ENCODE data around the gene CHRM4.
"Not testable (repeated sequence)": the region's sequence is repeated elsewhere in the genome, so short reads cannot be mapped to it uniquely, and the experiment has no call there.

CHRM4 gene

GRCh38 chr11:46383404-46383758, 8.2 kb downstream of the CHRM4 start:
- Histone ChIP-seq H3K4me1 (ENCODE audit: control insufficient read depth in 2 of 2, insufficient read depth in 2 of 2, low read length in 2 of 2) (peaks cover 14 to 36% of the 10 kb centered on the region in 2 donors), H3K9ac (ENCODE audit: low read depth in 1 of 2, low read length in 2 of 2) (no peak overlapping the region), H3K27ac (ENCODE audit: low read depth in 2 of 2, low read length in 2 of 2) (peak overlapping the region in 1 of 2 donors; percentile 15), H3K36me3 (ENCODE audit: control insufficient read depth in 2 of 2, insufficient read depth in 2 of 2, low read length in 2 of 2) (no peaks in the 10 kb centered on the region), H3K27me3 (ENCODE audit: control insufficient read depth in 2 of 2, insufficient read depth in 2 of 2, low read length in 2 of 2) (peaks cover 11 to 28% of the 10 kb centered on the region in 2 donors), H3K9me3 (ENCODE audit: control insufficient read depth in 2 of 2, low read length in 2 of 2) (no peaks in the 10 kb centered on the region), H3K4me3 (ENCODE audit: low read length in 2 of 2) (no peak overlapping the region)

- peak overlapping the region in 1 of 2 donors; percentile 64 for H3K4me3 ChIP-seq (ENCODE audit: low read length in 2 of 2)
- no peaks in the 10 kb centered on the region for H3K9me3 ChIP-seq (ENCODE audit: control insufficient read depth in 2 of 2, low read length in 2 of 2)
- H3K4me1 ChIP-seq (ENCODE audit: control insufficient read depth in 2 of 2, insufficient read depth in 2 of 2, low read length in 2 of 2) = peaks cover 14 to 36% of the 10 kb centered on the region in 2 donors
- H3K27me3 ChIP-seq (ENCODE audit: control insufficient read depth in 2 of 2, insufficient read depth in 2 of 2, low read length in 2 of 2) = peaks cover 6 to 23% of the 10 kb centered on the region in 2 donors
- H3K9ac ChIP-seq (ENCODE audit: low read depth in 1 of 2, low read length in 2 of 2) = peak overlapping the region in 1 of 2 donors; percentile 69
- no peak overlapping the region for H3K27ac ChIP-seq (ENCODE audit: low read depth in 2 of 2, low read length in 2 of 2)
- no peaks in the 10 kb centered on the region for H3K36me3 ChIP-seq (ENCODE audit: control insufficient read depth in 2 of 2, insufficient read depth in 2 of 2, low read length in 2 of 2)
These were observed 8.8 kb downstream of the CHRM4 start for GRCh38 chr11:46382646-46383403.

GRCh38 chr11:46381819-46382645, 9.5 kb downstream of the CHRM4 start:
- H3K36me3 ChIP-seq (ENCODE audit: control insufficient read depth in 2 of 2, insufficient read depth in 2 of 2, low read length in 2 of 2) = peaks cover 0 to 2% of the 10 kb centered on the region in 2 donors
- H3K27me3 ChIP-seq (ENCODE audit: control insufficient read depth in 2 of 2, insufficient read depth in 2 of 2, low read length in 2 of 2) = peaks cover 0 to 15% of the 10 kb centered on the region in 2 donors
- H3K4me1 ChIP-seq (ENCODE audit: control insufficient read depth in 2 of 2, insufficient read depth in 2 of 2, low read length in 2 of 2) = peaks cover 14 to 36% of the 10 kb centered on the region in 2 donors
- peak overlapping the region; percentile 62 to 64 for H3K4me3 ChIP-seq (ENCODE audit: low read length in 2 of 2)
- peak overlapping the region in 1 of 2 donors; percentile 55 for H3K27ac ChIP-seq (ENCODE audit: low read depth in 2 of 2, low read length in 2 of 2)
- no peaks in the 10 kb centered on the region for H3K9me3 ChIP-seq (ENCODE audit: control insufficient read depth in 2 of 2, low read length in 2 of 2)
- peak overlapping the region in 1 of 2 donors; percentile 69 for H3K9ac ChIP-seq (ENCODE audit: low read depth in 1 of 2, low read length in 2 of 2)

GRCh38 chr11:46381048-46381818, 10.3 kb downstream of the CHRM4 start, which contains the start of gene MDK:
TSS of gene MDK (plus strand) at chr11:46381669. CDS start at chr11:46382058, 389 bp downstream.
- Histone ChIP-seq H3K9ac (ENCODE audit: low read depth in 1 of 2, low read length in 2 of 2) (peak within 1 kb of the TSS; percentile 56 to 90), H3K36me3 (ENCODE audit: control insufficient read depth in 2 of 2, insufficient read depth in 2 of 2, low read length in 2 of 2) (peaks cover under 1 to 2% of the 10 kb centered on the region in 2 donors), H3K4me1 (ENCODE audit: control insufficient read depth in 2 of 2, insufficient read depth in 2 of 2, low read length in 2 of 2) (peaks cover 14 to 36% of the 10 kb centered on the region in 2 donors), H3K27me3 (ENCODE audit: control insufficient read depth in 2 of 2, insufficient read depth in 2 of 2, low read length in 2 of 2) (peaks cover 0 to 8% of the 10 kb centered on the region in 2 donors), H3K27ac (ENCODE audit: low read depth in 2 of 2, low read length in 2 of 2) (peak within 1 kb of the TSS; percentile 68 to 81), H3K4me3 (ENCODE audit: low read length in 2 of 2) (peak within 1 kb of the TSS; percentile 82 to 89), H3K9me3 (ENCODE audit: control insufficient read depth in 2 of 2, low read length in 2 of 2) (no peaks in the 10 kb centered on the region)

GRCh38 chr11:46380340-46381047, 11.1 kb downstream of the CHRM4 start:
- Histone ChIP-seq H3K27me3 (ENCODE audit: control insufficient read depth in 2 of 2, insufficient read depth in 2 of 2, low read length in 2 of 2) (peaks cover 0 to 7% of the 10 kb centered on the region in 2 donors), H3K36me3 (ENCODE audit: control insufficient read depth in 2 of 2, insufficient read depth in 2 of 2, low read length in 2 of 2) (peaks cover 5 to 7% of the 10 kb centered on the region in 2 donors), H3K4me3 (ENCODE audit: low read length in 2 of 2) (peak overlapping the region; percentile 82 to 89), H3K27ac (ENCODE audit: low read depth in 2 of 2, low read length in 2 of 2) (peak overlapping the region; percentile 68 to 81), H3K4me1 (ENCODE audit: control insufficient read depth in 2 of 2, insufficient read depth in 2 of 2, low read length in 2 of 2) (peaks cover 14 to 36% of the 10 kb centered on the region in 2 donors), H3K9ac (ENCODE audit: low read depth in 1 of 2, low read length in 2 of 2) (peak overlapping the region; percentile 56 to 90), H3K9me3 (ENCODE audit: control insufficient read depth in 2 of 2, low read length in 2 of 2) (no peaks in the 10 kb centered on the region)

- peaks cover 12 to 13% of the 10 kb centered on the region in 2 donors for H3K36me3 ChIP-seq (ENCODE audit: control insufficient read depth in 2 of 2, insufficient read depth in 2 of 2, low read length in 2 of 2)
- H3K9ac ChIP-seq (ENCODE audit: low read depth in 1 of 2, low read length in 2 of 2) = peak overlapping the region in 1 of 2 donors; percentile 51
- not testable (repeated sequence) for H3K9me3 ChIP-seq (ENCODE audit: control insufficient read depth in 2 of 2, low read length in 2 of 2); H3K27me3 ChIP-seq (ENCODE audit: control insufficient read depth in 2 of 2, insufficient read depth in 2 of 2, low read length in 2 of 2)
- H3K4me1 ChIP-seq (ENCODE audit: control insufficient read depth in 2 of 2, insufficient read depth in 2 of 2, low read length in 2 of 2) = peaks cover 14 to 33% of the 10 kb centered on the region in 2 donors
- H3K4me3 ChIP-seq (ENCODE audit: low read length in 2 of 2) = peak overlapping the region in 1 of 2 donors; percentile 89
- H3K27ac ChIP-seq (ENCODE audit: low read depth in 2 of 2, low read length in 2 of 2) = peak overlapping the region; percentile 48 to 81
These were observed 11.9 kb downstream of the CHRM4 start for GRCh38 chr11:46379482-46380293.

- Histone ChIP-seq H3K4me1 (ENCODE audit: control insufficient read depth in 2 of 2, insufficient read depth in 2 of 2, low read length in 2 of 2) (peaks cover 10 to 26% of the 10 kb centered on the region in 2 donors), H3K9ac (ENCODE audit: low read depth in 1 of 2, low read length in 2 of 2) (no peak overlapping the region), H3K27me3 (ENCODE audit: control insufficient read depth in 2 of 2, insufficient read depth in 2 of 2, low read length in 2 of 2) (peaks cover 0 to 7% of the 10 kb centered on the region in 2 donors), H3K27ac (ENCODE audit: low read depth in 2 of 2, low read length in 2 of 2) (peak overlapping the region in 1 of 2 donors; percentile 48), H3K9me3 (ENCODE audit: control insufficient read depth in 2 of 2, low read length in 2 of 2) (no peaks in the 10 kb centered on the region), H3K36me3 (ENCODE audit: control insufficient read depth in 2 of 2, insufficient read depth in 2 of 2, low read length in 2 of 2) (peaks cover 14 to 18% of the 10 kb centered on the region in 2 donors), H3K4me3 (ENCODE audit: low read length in 2 of 2) (no peak overlapping the region)
These were observed 12.6 kb downstream of the CHRM4 start for GRCh38 chr11:46378811-46379481.

- H3K27me3 ChIP-seq (ENCODE audit: control insufficient read depth in 2 of 2, insufficient read depth in 2 of 2, low read length in 2 of 2) = peaks cover 0 to 7% of the 10 kb centered on the region in 2 donors
- H3K9ac ChIP-seq (ENCODE audit: low read depth in 1 of 2, low read length in 2 of 2) = no peak overlapping the region
- no peaks in the 10 kb centered on the region for H3K9me3 ChIP-seq (ENCODE audit: control insufficient read depth in 2 of 2, low read length in 2 of 2)
- no peak overlapping the region for H3K27ac ChIP-seq (ENCODE audit: low read depth in 2 of 2, low read length in 2 of 2)
- H3K4me1 ChIP-seq (ENCODE audit: control insufficient read depth in 2 of 2, insufficient read depth in 2 of 2, low read length in 2 of 2) = peaks cover 10 to 20% of the 10 kb centered on the region in 2 donors
- H3K4me3 ChIP-seq (ENCODE audit: low read length in 2 of 2) = no peak overlapping the region
- peaks cover 14 to 18% of the 10 kb centered on the region in 2 donors for H3K36me3 ChIP-seq (ENCODE audit: control insufficient read depth in 2 of 2, insufficient read depth in 2 of 2, low read length in 2 of 2)
These were observed 13.3 kb downstream of the CHRM4 start for GRCh38 chr11:46378296-46378695.
